ENCODE measurements around the gene NMB.

- no peak for TF ChIP-seq CTCF (IDR thresholded peaks at IDR 0.05)
- TF ChIP-seq POLR2A (IDR thresholded peaks at IDR 0.05) = no peak
Observed at GRCh38 chr15:84653584-84653909, 4.5 kb downstream of the NMB start.

All from breast epithelium (tissue), 3 donors.